Pancreas (tissue), 10 donors: ENCODE measurements around the gene CYP2A13. TPM values are rescaled to one million over a fixed set of nuclear protein-coding genes. Genes with fewer than 3 reads are reported as not detected.

Experiments used
- ATAC-seq, 4 donors: fragments of 200-7000 bp; cut with Tn5 transposase; one replicate each; pipeline versions ENCODE4 v1.8.0 to v1.9.1; 2020; ENCODE audit warnings: mild to moderate bottlenecking in 4 of 4, moderate library complexity in 4 of 4
- DNase-seq, 6 donors: peaks; one replicate each; pipeline ENCODE4 v3.0.0-alpha.2; 2020
- FAIRE-seq: peaks from 2 replicates; lab custom pipeline; 2012; peaks lifted over from hg19 to GRCh38; lab: Jason Lieb, UNC
- H3K27ac ChIP-seq, 4 donors: fragments of 200-600 bp; sonication (generic); 1 replicate in 3 of 4; 2 replicates in 1 of 4; pipeline versions ENCODE4 v1.5.0 to v1.8.0; 2020
- H3K27me3 ChIP-seq, 4 donors: fragments of 200-600 bp; one replicate each; pipeline ENCODE4 v1.8.0; 2021
- H3K36me3 ChIP-seq, 3 donors: fragments of 200-600 bp; sonication (generic) in 1 of 3; one replicate each; pipeline versions ENCODE4 v1.5.0 to v1.8.0; 2020 to 2021
- H3K4me1 ChIP-seq, 3 donors: fragments of 200-600 bp; one replicate each; pipeline ENCODE4 v1.8.0; 2021
- H3K4me3 ChIP-seq, 4 donors: fragments of 200-600 bp; sonication (generic) in 2 of 4; one replicate each; pipeline versions ENCODE4 v1.5.0 to v1.8.0; 2020 to 2021
- H3K9me3 ChIP-seq, 4 donors: fragments of 200-600 bp; one replicate each; pipeline ENCODE4 v1.8.0; 2021
- CTCF ChIP-seq, 4 donors: fragments of 200-600 bp; sonication (generic) in 3 of 4; IDR thresholded peaks; one replicate each; pipeline versions ENCODE4 v1.5.0 to v1.8.0; 2021; ENCODE audit warnings: antibody characterized with exemption in 4 of 4
- WGBS, 2 donors: extraction: QIAGEN DNeasy Blood & Tissue Kit; methylation state at CpG; one replicate each; pipeline ENCODE4 v1.1.7; 2013; 5-methylcytosine and 5-hydroxymethylcytosine counted together
- intact Hi-C, 3 donors: fragments of 100-400 bp; cut with DNase I; formaldehyde crosslinking; loops; one replicate each; pipeline versions ENCODE4 v1.11.1 to v1.14.2; 2022
- polyA plus RNA-seq, 2 donors: library from polyadenylated mRNA; stranded (reverse); fragments of 200-250 nt; gene quantifications; one replicate each; pipeline ENCODE4 v1.2.3, GENCODE V29; 2013
- total RNA-seq, 6 donors: library from RNA; stranded (reverse); fragmentation: NEBNext Ultra II Directional in 4 of 6; extraction: Animal tissue kit (Norgen Biotek cat#: 25700) in 4 of 6; gene quantifications; one replicate each; pipeline versions ENCODE4 v1.2.1 to v1.2.4, GENCODE V29; 2021 to 2023
- donor health status: healthy with polysubstance abuse.
- donor health status: DM: no; HTN: no; CAD: no; lungs with moderate emphysema.
- donor health status: DM: no; HTN: no; CAD: no.
- donor health status: control.
- donor health status: control.
- donor health status: Bipolar disorder and iron deficiency.
- donor health status: DM: yes; HTN: yes; CAD: no.
- donor health status: DM: no; HTN: no; CAD: no.
- donor health status: DM: no; HTN: no; CAD: no.
- donor health status: DM: yes; HTN: yes; CAD: no.

Gene CYP2A13
- total and polyA plus RNA-seq, 8 donors: not detected

GRCh38 chr19:41064974-41065569, 23.2 kb upstream of the CYP2A13 start:
- no peak for TF ChIP-seq CTCF (IDR thresholded peaks at IDR 0.05)
- Histone ChIP-seq H3K27ac (no peak overlapping the region), H3K9me3 (no peaks in the 10 kb centered on the region), H3K4me1 (no peaks in the 10 kb centered on the region), H3K36me3 (no peaks in the 10 kb centered on the region), H3K27me3 (peaks cover 0 to 8% (median 0%) of the 10 kb centered on the region in 4 donors), H3K4me3 (no peak overlapping the region)
- WGBS, 2 donors: 54 to 59% methylated on average over 7 of the region's 7 CpGs
- DNase-seq (no peak), ATAC-seq (no peak), FAIRE-seq (no peak)
- intact Hi-C loops: no loop called here

DNA sequence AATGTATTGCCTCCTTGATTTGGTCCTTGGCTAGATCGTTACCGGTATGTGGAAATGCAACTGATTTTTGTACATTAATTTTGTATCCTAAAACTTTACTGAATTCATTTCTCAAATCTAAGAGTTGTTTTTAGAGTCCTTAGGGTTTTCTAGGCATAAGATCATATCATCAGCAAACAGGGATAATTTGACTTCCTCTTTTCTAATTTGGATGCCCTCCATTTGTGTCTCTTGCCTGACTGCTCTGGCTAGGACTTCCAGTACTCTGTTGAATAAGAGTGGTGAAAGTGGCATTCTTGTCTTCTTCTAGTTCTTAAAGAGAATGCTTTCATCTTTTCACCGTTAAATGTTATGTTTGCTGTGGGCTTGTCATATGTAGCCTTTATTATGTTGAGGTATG, 12.0 kb upstream of the CYP2A13 start:
- no peak for TF ChIP-seq CTCF (IDR thresholded peaks at IDR 0.05)
- no peak for DNase-seq
- 78 to 79% methylated on average over 3 of the region's 3 CpGs for WGBS, 2 donors
- ATAC-seq: no peak
- Histone ChIP-seq H3K27ac (no peak overlapping the region), H3K36me3 (no peaks in the 10 kb centered on the region), H3K4me1 (no peaks in the 10 kb centered on the region), H3K27me3 (peaks cover 0 to 3% (median 1%) of the 10 kb centered on the region in 4 donors), H3K9me3 (no peaks in the 10 kb centered on the region), H3K4me3 (no peak overlapping the region)
- intact Hi-C loops: no loop called here
- FAIRE-seq: no peak

DNA sequence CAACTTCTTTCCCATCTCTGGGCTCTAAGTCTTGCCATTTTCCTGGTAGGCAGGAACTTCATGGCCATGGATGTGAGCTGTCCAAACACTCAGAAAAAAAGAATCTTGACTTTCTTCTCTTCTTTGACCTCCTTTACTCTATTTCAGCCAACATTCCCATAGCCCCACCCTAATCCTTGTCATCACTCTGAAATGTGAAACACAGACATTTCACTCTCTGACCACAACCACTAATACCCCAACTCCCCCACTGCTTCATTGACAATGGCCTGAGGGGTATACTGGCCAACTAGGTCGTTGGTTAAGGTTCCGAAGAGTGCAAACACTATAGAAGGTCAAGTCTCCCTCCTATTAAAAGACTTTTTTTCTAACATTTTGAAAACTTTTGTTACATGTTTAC, 4.7 kb upstream of the CYP2A13 start:
- Histone ChIP-seq H3K27ac (no peak overlapping the region), H3K9me3 (no peaks in the 10 kb centered on the region), H3K4me1 (no peaks in the 10 kb centered on the region), H3K4me3 (no peak overlapping the region), H3K27me3 (peaks cover 0 to 5% (median 4%) of the 10 kb centered on the region in 4 donors), H3K36me3 (no peaks in the 10 kb centered on the region)
- TF ChIP-seq CTCF (IDR thresholded peaks at IDR 0.05): no peak
- DNase-seq (no peak), FAIRE-seq (no peak), ATAC-seq (no peak)
- intact Hi-C loops: no loop called here
- WGBS, 2 donors: 61 to 63% methylated on average over 2 of the region's 2 CpGs

DNA sequence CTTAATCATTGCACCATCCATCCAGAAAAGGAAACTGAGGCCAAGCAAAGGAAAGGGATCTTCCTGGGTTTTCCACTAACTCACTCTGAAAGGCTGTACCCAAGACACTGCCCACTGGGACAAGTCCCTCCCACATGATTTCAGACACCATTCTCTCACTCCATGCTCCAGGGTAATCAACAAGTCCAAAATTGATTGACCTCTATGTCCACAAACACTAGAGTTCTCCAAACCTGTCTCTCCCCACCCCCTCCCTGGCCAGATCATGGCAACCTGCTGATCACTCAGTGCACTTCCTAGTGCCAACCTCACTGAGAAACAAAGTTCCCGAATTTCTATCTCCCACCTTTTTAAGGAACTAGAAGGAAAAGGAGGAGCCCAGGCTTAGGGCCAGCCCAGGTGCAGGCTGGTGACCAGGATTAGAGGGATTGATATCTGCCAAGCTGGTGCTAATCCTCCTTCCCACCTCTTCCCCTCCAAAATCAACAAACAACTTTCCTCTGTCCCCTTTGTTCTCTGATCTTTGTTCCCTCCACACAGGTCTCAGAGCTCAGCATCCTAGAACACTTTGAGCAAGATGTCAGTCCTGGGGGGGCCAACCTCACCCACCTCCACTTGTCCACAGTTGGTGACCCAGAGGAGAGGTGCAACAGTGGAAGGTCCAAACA, 2.4 kb upstream of the CYP2A13 start:
- no peaks in the 10 kb centered on the region for H3K36me3 ChIP-seq
- intact Hi-C loops: no loop called here
- no peak overlapping the region for H3K27ac ChIP-seq
- H3K4me1 ChIP-seq: no peaks in the 10 kb centered on the region
- no peaks in the 10 kb centered on the region for H3K9me3 ChIP-seq
- no peak for DNase-seq
- TF ChIP-seq CTCF (IDR thresholded peaks at IDR 0.05): no peak
- H3K27me3 ChIP-seq: peaks cover 0 to 4% (median 1%) of the 10 kb centered on the region in 4 donors
- no peak overlapping the region for H3K4me3 ChIP-seq
- 15 to 36% methylated on average over 1 of the region's 1 CpG for WGBS, 2 donors
- no peak for ATAC-seq
- no peak for FAIRE-seq

DNA sequence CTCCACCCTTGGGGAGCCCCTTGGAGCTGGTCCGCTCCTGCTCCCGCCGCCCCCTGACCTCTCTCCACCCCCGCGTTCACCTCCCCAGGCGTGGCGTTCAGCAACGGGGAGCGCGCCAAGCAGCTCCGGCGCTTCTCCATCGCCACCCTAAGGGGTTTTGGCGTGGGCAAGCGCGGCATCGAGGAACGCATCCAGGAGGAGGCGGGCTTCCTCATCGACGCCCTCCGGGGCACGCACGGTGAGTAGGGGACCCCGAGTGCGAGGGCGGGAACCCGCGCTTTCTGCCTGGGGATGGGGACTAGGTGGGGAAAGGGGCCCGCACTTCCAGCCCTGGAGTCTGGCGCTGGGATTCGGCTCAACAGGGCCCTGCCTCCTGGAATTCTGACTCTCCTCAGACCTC, 1.7 kb downstream of the CYP2A13 start:
- intact Hi-C loops: no loop called here
- Histone ChIP-seq H3K4me1 (no peaks in the 10 kb centered on the region), H3K4me3 (no peak overlapping the region), H3K27me3 (no peaks in the 10 kb centered on the region), H3K27ac (no peak overlapping the region), H3K9me3 (no peaks in the 10 kb centered on the region), H3K36me3 (no peaks in the 10 kb centered on the region)
- FAIRE-seq: no peak
- DNase-seq: no peak
- 1% methylated on average over 27 to 32 of the region's 32 CpGs for WGBS, 2 donors
- ATAC-seq: no peak
- no peak for TF ChIP-seq CTCF (IDR thresholded peaks at IDR 0.05)
